Endothelial cell of umbilical vein (primary cell): ENCODE measurements around the gene HTR3B. TPM values are rescaled to one million over a fixed set of nuclear protein-coding genes. Genes with fewer than 3 reads are reported as not detected.

Source experiments
- BruUV-seq: library from RNA; stranded (reverse); fragments of 400-500 nt; replicated peaks from 2 replicates; lab custom pipeline; 2021; lab: Mats Ljungman, UMichigan
- CTCF ChIA-PET: fragments of 300-600, 350-600 bp; sonication (Branson Sonifier 250); formaldehyde crosslinking; loops from one replicate; lab custom pipeline; 2021; ENCODE audit warnings: antibody characterized with exemption, inconsistent platforms; lab: Charles Lee
- POLR2A ChIA-PET: fragments of 300-600, 350-600 bp; sonication (Branson Sonifier 250); formaldehyde crosslinking; loops from one replicate; lab custom pipeline; 2021; ENCODE audit warnings: antibody characterized with exemption, inconsistent platforms; lab: Charles Lee
- DNase-seq: peaks from one replicate; pipeline ENCODE4 v3.0.0-alpha.2; 2011; ENCODE audit warnings: low read depth, low spot score
- FAIRE-seq: peaks from 2 replicates; lab custom pipeline; 2011; peaks lifted over from hg19 to GRCh38; lab: Jason Lieb, UNC
- H2AFZ ChIP-seq: 2 replicates; pipeline ENCODE4 v1.6.0; 2012; ENCODE audit warnings: low read depth, low read length, control low read depth, inconsistent platforms
- H3K27ac ChIP-seq: 2 replicates; pipeline ENCODE4 v1.5.1; 2011; ENCODE audit warnings: low read depth, mild to moderate bottlenecking, control low read depth, low read length, moderate library complexity; ENCODE audit not compliant: insufficient read depth
- H3K27me3 ChIP-seq, 2 experiments: 2 replicates each; pipeline versions ENCODE4 v1.6.0 to v1.6.1; 2011; ENCODE audit warnings: low read length in 2 of 2, mixed read lengths in 1 of 2; ENCODE audit not compliant: control insufficient read depth in 2 of 2, insufficient read depth in 2 of 2
- H3K36me3 ChIP-seq, 2 experiments: 2 replicates in 1 of 2; 3 replicates in 1 of 2; pipeline ENCODE4 v1.5.1; 2011; ENCODE audit warnings: low read length in 2 of 2, mild to moderate bottlenecking in 1 of 2, moderate library complexity in 1 of 2; ENCODE audit not compliant: control insufficient read depth in 2 of 2, insufficient read depth in 2 of 2; ENCODE audit errors: extremely low read depth in 1 of 2
- H3K4me1 ChIP-seq: 3 replicates; pipeline ENCODE4 v1.5.1; 2011; ENCODE audit warnings: mild to moderate bottlenecking, low read length; ENCODE audit not compliant: control insufficient read depth, insufficient read depth; ENCODE audit errors: extremely low read depth
- H3K4me2 ChIP-seq: 2 replicates; pipeline ENCODE4 v1.6.1; 2011; ENCODE audit warnings: low read length, control low read depth, mixed read lengths; ENCODE audit not compliant: insufficient read depth
- H3K4me3 ChIP-seq, 3 experiments: fragments of 200-600 bp in 1 of 3; sonication (generic), shearing (Covaris generic) in 1 of 3; replicated peaks in 1 of 3; 2 replicates each; pipeline ENCODE4 v1.5.1; 2011 to 2016; ENCODE audit warnings: control low read depth in 3 of 3, low read length in 3 of 3, mild to moderate bottlenecking in 2 of 3, inconsistent platforms in 1 of 3, low read depth in 1 of 3, moderate library complexity in 1 of 3; ENCODE audit not compliant: insufficient read depth in 1 of 3
- H3K79me2 ChIP-seq: 2 replicates; pipeline ENCODE4 v1.6.0; 2012; ENCODE audit warnings: low read length, inconsistent platforms; ENCODE audit not compliant: control insufficient read depth, insufficient read depth
- H3K9ac ChIP-seq: replicated peaks from 2 replicates; pipeline ENCODE3; 2011; ENCODE audit warnings: low read length, control low read depth; ENCODE audit not compliant: insufficient read depth; ENCODE audit errors: extremely low read depth
- H3K9me1 ChIP-seq: replicated peaks from 3 replicates; pipeline ENCODE4 v1.6.0; 2011; ENCODE audit warnings: mild to moderate bottlenecking, low read length; ENCODE audit not compliant: control insufficient read depth, insufficient read depth; ENCODE audit errors: extremely low read depth
- H3K9me3 ChIP-seq: replicated peaks from 2 replicates; pipeline ENCODE4 v1.5.1; 2012; ENCODE audit warnings: low read length, inconsistent platforms; ENCODE audit not compliant: control insufficient read depth, insufficient read depth
- H4K20me1 ChIP-seq: replicated peaks from 2 replicates; pipeline ENCODE3; 2011; ENCODE audit warnings: mild to moderate bottlenecking, low read length; ENCODE audit not compliant: control insufficient read depth, insufficient read depth; ENCODE audit errors: extremely low read depth
- CTCF ChIP-seq, 2 donors: IDR thresholded peaks; 1 replicate in 1 of 2; 2 replicates in 1 of 2; pipeline ENCODE4 v1.5.1; 2011; ENCODE audit warnings: low read length in 2 of 2, mild to moderate bottlenecking in 2 of 2, moderate library complexity in 2 of 2, control low read depth in 1 of 2, inconsistent platforms in 1 of 2, low read depth in 1 of 2; ENCODE audit not compliant: insufficient read depth in 1 of 2; ENCODE audit errors: extremely low read depth in 1 of 2
- EZH2 ChIP-seq: IDR thresholded peaks from 2 replicates; pipeline ENCODE4 v1.6.1; 2012; ENCODE audit warnings: borderline replicate concordance, low read depth, mild to moderate bottlenecking, moderate library complexity, low read length, inconsistent platforms; ENCODE audit not compliant: severe bottlenecking
- FOS ChIP-seq: IDR thresholded peaks from 2 replicates; pipeline ENCODE4 v1.6.1; 2011; ENCODE audit warnings: mild to moderate bottlenecking, low read length, moderate library complexity, borderline replicate concordance; ENCODE audit not compliant: insufficient read depth
- GATA2 ChIP-seq: IDR thresholded peaks from 2 replicates; pipeline ENCODE4 v1.7.0; 2011; ENCODE audit warnings: low read depth, mild to moderate bottlenecking, moderate library complexity, mixed read lengths, low read length; ENCODE audit not compliant: insufficient read length, insufficient read depth
- JUN ChIP-seq: IDR thresholded peaks from 2 replicates; pipeline ENCODE4 v1.6.1; 2011; ENCODE audit warnings: borderline replicate concordance, low read depth; ENCODE audit not compliant: insufficient read length, insufficient read depth
- MAX ChIP-seq: IDR thresholded peaks from 2 replicates; pipeline ENCODE4 v1.6.1; 2011; ENCODE audit not compliant: insufficient read depth, insufficient read length
- MYC ChIP-seq: IDR thresholded peaks from one replicate; pipeline ENCODE4 v1.6.1; 2011; ENCODE audit warnings: mild to moderate bottlenecking, low read depth, low read length
- POLR2A ChIP-seq: IDR thresholded peaks from 2 replicates; pipeline ENCODE4 v1.6.1; 2012; ENCODE audit warnings: low read depth, mild to moderate bottlenecking, control low read depth, low read length
- POLR2AphosphoS5 ChIP-seq: IDR thresholded peaks from 2 replicates; pipeline ENCODE4 v1.6.1; 2012; ENCODE audit warnings: low read depth, mild to moderate bottlenecking, control low read depth, low read length, moderate library complexity; ENCODE audit not compliant: insufficient read depth
- dilution Hi-C: fragments of 300-500 bp; cut with MboI; formaldehyde crosslinking; loops from one replicate; pipeline ENCODE4 v1.15.0; 2019; ENCODE audit warnings: low sequenced_read_pairs; ENCODE audit not compliant: extremely low pct_ligation_motif_present
- intact Hi-C: fragments of 100-400 bp; cut with micrococcal nuclease; formaldehyde crosslinking; loops from one replicate; pipeline ENCODE4 v1.10.0; 2022
- polyA plus RNA-seq, 4 experiments: library from polyadenylated mRNA; depleted of rRNA in 3 of 4; stranded (reverse) in 3 of 4; unstranded in 1 of 4; fragments of >200 nt; gene quantifications; 2 replicates each; pipeline versions ENCODE4 v1.2.1 to v1.2.3, GENCODE V29; 2011 to 2012; ENCODE audit warnings: missing spikeins in 1 of 4
- total RNA-seq: library from RNA; stranded (reverse); gene quantifications from 2 replicates; pipeline ENCODE4 v1.2.3, GENCODE V29; 2021

HTR3B gene
- total and polyA plus RNA-seq, 2 donors (not counting 3 experiments of a cell fraction or from before 2014, with no cell fraction given) = not detected

GRCh38 chr11:113894421-113894996, 10.1 kb upstream of the HTR3B start:
- TF ChIP-seq MAX (no peak), JUN (no peak), POLR2AphosphoS5 (no peak), GATA2 (no peak), MYC (no peak), POLR2A (no peak), FOS (no peak), CTCF (IDR thresholded peaks at IDR 0.05; ENCODE audit: extremely low read depth in 1 of 2, insufficient read depth in 1 of 2, low read depth in 1 of 2, low read length in 2 of 2) (no peak), EZH2 (no peak)
- CTCF ChIA-PET = interaction anchor here (2.2 to 7.2 kb wide), 4 partner anchors 12 to 368 kb away, joined by 13 to 425 read pairs (median 33); partner anchors contain the start of gene HTR3B
- no TSS peak for BruUV-seq

More at GRCh38 chr11:113894421-113894996, 10.1 kb upstream of the HTR3B start:
- dilution Hi-C loops = no loop called here
- Histone ChIP-seq H3K9me1 (no peaks in the 10 kb centered on the region), H3K27me3 (peaks cover 2 to 3% of the 10 kb centered on the region in 2 experiments), H3K79me2 (no peaks in the 10 kb centered on the region), H2AFZ (no peak overlapping the region), H3K9ac (no peak overlapping the region), H3K9me3 (no peaks in the 10 kb centered on the region), H3K4me1 (no peaks in the 10 kb centered on the region), H4K20me1 (no peaks in the 10 kb centered on the region), H3K36me3 (no peaks in the 10 kb centered on the region), H3K27ac (no peak overlapping the region), H3K4me2 (no peak overlapping the region), H3K4me3 (no peak overlapping the region)
- FAIRE-seq (no peak), DNase-seq (no peak)
- POLR2A ChIA-PET = no interaction called here
- intact Hi-C loops = no loop called here
